ENCODE measurements around the gene OR5I1.
"Not testable (repeated sequence)": the region's sequence is repeated elsewhere in the genome, so short reads cannot be mapped to it uniquely, and the experiment has no call there.

Gene OR5I1

GRCh38 chr11:55942785-55943392 is 6.7 kb upstream of the OR5I1 start:
- peak; percentile 3 for DNase-seq (ENCODE audit: low spot score)
- POLR2A ChIA-PET (ENCODE audit: low non-redundant PET) = no interaction called here
- H3K27ac ChIP-seq = no peak overlapping the region
- peak; percentile 57 for TF ChIP-seq CTCF (conservative IDR thresholded peaks at IDR 0.05; ENCODE audit: low read depth)
- CTCF ChIA-PET = no interaction called here

GRCh38 chr11:55920537-55920936 is 15.7 kb downstream of the OR5I1 start:
- no peak for DNase-seq (ENCODE audit: low spot score)
- no peak for TF ChIP-seq CTCF (conservative IDR thresholded peaks at IDR 0.05; ENCODE audit: low read depth)
- ChIA-PET POLR2A (ENCODE audit: low non-redundant PET) (no interaction called here), CTCF (no interaction called here)
- H3K27ac ChIP-seq = no peak overlapping the region

DNA sequence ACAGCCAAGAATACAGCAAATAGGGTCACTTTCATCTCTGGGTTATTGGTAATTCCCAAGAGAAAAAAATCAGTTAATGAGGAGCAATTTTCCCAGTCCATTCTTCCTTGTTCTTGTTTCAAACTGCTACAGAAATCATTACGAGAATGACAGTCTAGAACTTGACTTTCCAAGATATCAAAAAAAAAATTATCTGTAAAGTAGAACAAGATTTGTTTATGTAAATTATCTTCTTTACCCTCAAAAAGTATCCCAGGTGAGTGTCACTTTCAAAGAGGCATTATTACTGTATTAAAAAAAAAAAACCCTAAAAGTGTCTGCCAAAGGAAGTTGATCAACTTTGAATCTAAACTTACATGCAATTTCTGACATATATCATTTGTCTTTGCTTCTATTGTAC is 21.7 kb downstream of the OR5I1 start, which contains the start of gene OR5W2:
OR5W2 (minus strand) TSS at position 101 of the 400 bp plus-strand sequence; CDS start at position 101, 0 bp downstream.
- H3K27ac ChIP-seq = no peak within 1 kb of the TSS
- no peak for DNase-seq (ENCODE audit: low spot score)
- no peak for TF ChIP-seq CTCF (conservative IDR thresholded peaks at IDR 0.05; ENCODE audit: low read depth)
- ChIA-PET POLR2A (ENCODE audit: low non-redundant PET) (no interaction called here), CTCF (no interaction called here)

DNA sequence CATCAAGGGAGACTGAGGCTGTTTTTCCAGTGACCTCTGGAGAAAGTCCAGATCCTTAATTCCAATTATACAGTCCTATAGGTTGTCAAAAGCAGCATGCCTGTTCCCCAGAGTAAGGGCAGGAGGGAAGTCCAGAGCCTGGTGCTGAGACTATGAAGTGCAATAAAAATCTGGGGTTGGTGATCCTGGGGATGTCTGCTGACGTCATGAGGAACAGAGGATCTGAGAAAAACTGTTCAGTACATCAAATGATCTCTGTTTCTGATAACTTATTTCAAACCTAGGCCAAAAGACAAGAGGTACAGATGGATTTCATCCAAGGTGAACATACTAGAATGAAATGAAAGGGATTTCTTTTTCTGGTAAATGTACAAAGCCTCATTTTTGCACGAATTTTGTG is 33.9 kb downstream of the OR5I1 start:
- no peak overlapping the region for H3K27ac ChIP-seq
- POLR2A ChIA-PET (ENCODE audit: low non-redundant PET) = no interaction called here
- no peak for DNase-seq (ENCODE audit: low spot score)
- no peak for TF ChIP-seq CTCF (conservative IDR thresholded peaks at IDR 0.05; ENCODE audit: low read depth)
- CTCF ChIA-PET = no interaction called here

DNA sequence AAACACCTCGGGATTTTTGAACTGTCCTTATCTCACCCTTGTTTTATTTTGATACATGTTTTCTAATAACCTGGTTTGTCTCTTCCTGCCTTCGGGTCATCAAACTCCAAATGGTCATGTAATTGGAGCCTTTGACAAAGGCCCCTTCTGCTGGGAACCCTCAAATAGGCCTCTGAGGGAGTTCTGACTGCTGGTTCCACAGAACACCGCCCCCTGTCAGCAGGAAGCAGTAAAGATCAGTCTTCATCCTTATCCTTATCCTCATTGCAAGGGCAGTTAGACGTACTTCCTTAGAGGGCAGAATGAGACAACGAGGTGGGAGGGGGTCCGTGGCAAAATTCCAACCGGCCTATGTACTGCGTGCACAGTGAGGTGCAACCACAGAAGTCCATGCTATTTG is 41.0 kb downstream of the OR5I1 start:
- CTCF ChIA-PET = no interaction called here
- POLR2A ChIA-PET (ENCODE audit: low non-redundant PET) = no interaction called here
- H3K27ac ChIP-seq = no peak overlapping the region
- no peak for DNase-seq (ENCODE audit: low spot score)
- no peak for TF ChIP-seq CTCF (conservative IDR thresholded peaks at IDR 0.05; ENCODE audit: low read depth)

DNA sequence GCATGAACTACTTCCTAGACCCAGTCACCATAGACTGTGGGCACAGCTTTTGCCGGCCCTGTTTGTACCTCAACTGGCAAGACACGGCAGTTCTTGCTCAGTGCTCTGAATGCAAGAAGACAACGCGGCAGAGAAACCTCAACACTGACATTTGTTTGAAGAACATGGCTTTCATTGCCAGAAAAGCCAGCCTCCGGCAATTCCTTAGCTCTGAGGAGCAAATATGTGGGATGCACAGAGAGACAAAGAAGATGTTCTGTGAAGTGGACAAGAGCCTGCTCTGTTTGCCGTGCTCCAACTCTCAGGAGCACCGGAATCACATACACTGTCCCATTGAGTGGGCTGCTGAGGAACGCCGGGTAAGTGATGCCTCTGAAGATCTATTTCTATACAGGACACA is 50.7 kb downstream of the OR5I1 start:
- CTCF ChIA-PET; H3K27ac ChIP-seq; POLR2A ChIA-PET (ENCODE audit: low non-redundant PET); DNase-seq (ENCODE audit: low spot score): not testable (repeated sequence)

Data from RWPE1 (cell line).